Subcutaneous adipose tissue (tissue), 4 donors: ENCODE results near the gene AZGP1. TPM values are rescaled to one million over a fixed set of nuclear protein-coding genes. Genes with fewer than 3 reads are reported as not detected.

Experiments
- total RNA-seq, 4 donors: library from RNA; depleted of rRNA; stranded (reverse); fragments of >200 nt; gene quantifications; one replicate each; pipeline ENCODE4 v1.1.0, GENCODE V29; 2016
- TF ChIP-seq, protein P1 (sequence below): fragments of 450-650 bp; IDR thresholded peaks from one replicate; pipeline ENCODE4 v1.5.1; 2016; ENCODE audit warnings: low read depth, mild to moderate bottlenecking, control low read depth, antibody characterized with exemption, moderate library complexity

The AZGP1 gene
- total RNA-seq, 4 donors from 2014 or later = 31.5 to 411 (median 51.0) TPM

DNA sequence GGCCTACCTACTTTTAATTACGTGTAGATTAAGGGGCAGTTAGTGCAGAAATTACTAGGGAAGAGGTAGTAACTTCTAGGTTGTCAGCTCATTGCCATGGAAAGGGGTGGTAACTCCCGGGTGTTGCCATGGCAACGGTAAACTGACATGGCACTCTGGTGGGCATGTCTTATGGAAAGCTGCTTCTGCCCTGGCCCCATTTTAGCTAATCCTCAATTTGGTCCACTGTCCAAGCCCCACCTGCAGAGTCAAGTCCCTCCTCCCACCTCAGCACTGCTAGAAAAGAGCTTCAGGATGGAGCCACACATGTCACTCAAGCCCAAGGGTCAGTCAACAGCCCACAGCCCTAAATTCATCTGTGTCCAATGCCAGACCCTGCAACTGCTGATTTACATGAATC lies 32.1 kb upstream of the AZGP1 start:
- TF ChIP-seq, protein P1, sequence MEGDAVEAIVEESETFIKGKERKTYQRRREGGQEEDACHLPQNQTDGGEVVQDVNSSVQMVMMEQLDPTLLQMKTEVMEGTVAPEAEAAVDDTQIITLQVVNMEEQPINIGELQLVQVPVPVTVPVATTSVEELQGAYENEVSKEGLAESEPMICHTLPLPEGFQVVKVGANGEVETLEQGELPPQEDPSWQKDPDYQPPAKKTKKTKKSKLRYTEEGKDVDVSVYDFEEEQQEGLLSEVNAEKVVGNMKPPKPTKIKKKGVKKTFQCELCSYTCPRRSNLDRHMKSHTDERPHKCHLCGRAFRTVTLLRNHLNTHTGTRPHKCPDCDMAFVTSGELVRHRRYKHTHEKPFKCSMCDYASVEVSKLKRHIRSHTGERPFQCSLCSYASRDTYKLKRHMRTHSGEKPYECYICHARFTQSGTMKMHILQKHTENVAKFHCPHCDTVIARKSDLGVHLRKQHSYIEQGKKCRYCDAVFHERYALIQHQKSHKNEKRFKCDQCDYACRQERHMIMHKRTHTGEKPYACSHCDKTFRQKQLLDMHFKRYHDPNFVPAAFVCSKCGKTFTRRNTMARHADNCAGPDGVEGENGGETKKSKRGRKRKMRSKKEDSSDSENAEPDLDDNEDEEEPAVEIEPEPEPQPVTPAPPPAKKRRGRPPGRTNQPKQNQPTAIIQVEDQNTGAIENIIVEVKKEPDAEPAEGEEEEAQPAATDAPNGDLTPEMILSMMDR = no peak

DNA sequence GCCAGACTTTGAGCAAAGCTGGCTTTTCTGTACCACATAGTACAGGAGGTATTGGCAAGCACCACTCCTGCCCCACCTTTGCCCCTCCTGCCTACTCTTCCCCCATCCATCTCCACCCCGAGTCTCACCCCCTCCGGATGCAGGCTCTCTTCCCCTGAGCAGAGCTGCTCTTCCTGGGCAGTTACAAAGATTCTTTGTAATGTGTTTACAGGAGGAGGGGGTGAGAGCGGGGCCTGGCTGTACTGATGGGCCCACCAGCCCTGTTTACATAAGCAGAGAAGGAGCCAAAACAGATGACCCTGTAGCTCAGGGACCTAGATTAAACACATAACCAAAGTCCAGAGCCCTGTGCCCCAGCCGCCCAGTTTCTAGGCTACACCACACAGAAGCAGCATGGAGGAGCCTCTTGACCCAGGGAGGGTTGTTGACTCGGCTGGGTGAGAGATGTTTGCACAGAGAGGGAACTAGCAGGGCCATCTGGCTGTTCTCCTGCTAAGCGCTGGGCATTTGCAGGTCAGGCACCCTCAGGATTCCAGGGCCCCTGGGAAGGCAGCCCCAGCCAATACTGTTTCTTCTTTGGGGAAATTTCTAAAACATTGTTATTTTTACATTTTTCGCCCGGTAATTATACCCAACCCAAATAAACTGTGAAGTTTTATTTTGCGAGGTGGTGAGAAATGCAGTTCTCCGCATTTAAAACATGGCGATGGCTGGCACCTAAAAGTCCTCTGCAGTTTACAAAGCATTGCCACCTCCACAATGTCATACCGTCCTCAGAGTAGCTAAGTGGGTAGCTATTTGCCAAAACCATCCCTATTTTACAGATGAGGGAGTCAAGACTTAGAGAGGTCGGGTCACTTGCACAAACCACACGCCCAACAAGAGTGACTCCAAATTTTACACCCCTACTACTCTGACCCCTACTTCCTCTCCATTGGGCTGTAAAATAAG lies 28.2 kb upstream of the AZGP1 start:
- TF ChIP-seq, protein P1 = no peak

DNA sequence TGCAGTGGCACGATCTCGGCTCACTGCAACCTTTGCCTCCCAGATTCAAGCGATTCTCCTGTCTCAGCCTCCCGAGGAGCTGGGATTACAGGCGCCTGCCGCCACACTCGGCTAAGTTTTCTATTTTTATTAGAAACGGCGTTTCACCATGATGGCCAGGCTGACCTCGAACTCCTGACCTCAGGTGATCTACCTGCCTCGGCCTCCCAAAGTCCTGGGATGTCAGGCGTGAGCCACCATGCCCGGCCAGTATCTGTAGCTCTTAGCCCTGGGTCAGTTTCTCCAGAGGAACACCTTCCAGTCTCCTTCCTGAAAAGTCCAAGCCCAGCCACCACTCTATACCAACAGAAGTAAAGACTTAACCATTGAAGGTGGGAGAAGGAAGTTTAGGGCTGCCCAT lies 24.4 kb upstream of the AZGP1 start:
- TF ChIP-seq, protein P1 = no peak

DNA sequence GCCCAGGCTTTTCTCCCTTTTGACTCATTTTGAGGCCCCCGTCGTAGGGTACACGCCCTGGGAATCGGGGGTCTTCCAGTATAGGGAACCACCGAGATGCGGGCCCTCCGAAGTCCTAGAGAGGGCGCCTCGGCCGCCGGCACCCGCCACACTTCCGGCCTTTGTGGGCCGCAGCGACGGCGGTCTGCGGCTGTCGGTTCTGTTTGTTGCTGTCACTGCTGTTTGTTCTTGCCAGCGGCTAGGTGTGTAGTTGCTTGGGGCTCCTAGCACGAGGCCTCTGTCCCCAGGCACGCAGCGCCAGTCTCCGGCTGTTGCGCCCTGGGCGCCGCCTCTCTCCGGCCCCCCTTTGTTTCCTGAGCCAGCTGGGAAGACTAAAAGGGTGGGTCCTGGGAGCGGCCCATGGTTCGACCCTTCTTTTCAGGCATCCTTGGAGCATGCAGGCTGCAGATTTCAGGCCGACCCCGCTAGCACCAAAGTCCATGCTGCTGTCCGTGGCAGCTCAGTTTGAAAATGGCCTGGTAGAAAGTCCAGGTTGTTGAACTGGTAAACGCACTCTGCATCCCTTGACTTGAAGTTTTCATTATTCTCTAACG lies 21.8 kb upstream of the AZGP1 start:
- TF ChIP-seq, protein P1 = no peak

- TF ChIP-seq, protein P1 = no peak
Observed at GRCh38 chr7:99996755-99997544, 21.1 kb upstream of the AZGP1 start.

DNA sequence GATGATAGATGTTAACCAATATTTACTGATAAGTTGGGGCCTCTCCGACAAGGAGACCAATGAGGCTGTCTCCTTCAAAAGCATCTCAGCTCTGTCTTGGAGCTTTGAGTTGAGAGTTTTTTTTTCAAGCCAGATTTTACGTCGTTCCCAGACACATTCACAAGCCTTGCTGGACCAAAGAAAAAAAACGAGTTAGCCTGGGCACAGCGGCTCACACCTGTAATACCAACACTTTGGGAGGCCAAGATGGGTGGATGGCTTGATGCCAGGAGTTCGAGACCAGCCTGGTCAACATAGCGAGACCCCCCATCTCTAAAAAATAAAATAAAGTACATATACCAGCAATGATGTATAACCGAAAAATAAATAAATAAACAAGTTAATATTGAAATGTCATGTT lies 19.0 kb upstream of the AZGP1 start:
- TF ChIP-seq, protein P1 = no peak
